Testis (tissue), 3 donors: ENCODE measurements around the gene ZBTB7C. TPM values are rescaled to one million over a fixed set of nuclear protein-coding genes. Genes with fewer than 3 reads are reported as not detected.

Source experiments
- DNase-seq: peaks from one replicate; pipeline ENCODE4 v3.0.0-alpha.2; 2019
- H3K27ac ChIP-seq, 2 donors: fragments of 200-600 bp; sonication (generic); one replicate each; pipeline ENCODE4 v1.5.1; 2019
- H3K27me3 ChIP-seq: fragments of 200-600 bp; sonication (generic); one replicate; pipeline ENCODE4 v1.5.1; 2019
- H3K36me3 ChIP-seq: fragments of 200-600 bp; sonication (generic); one replicate; pipeline ENCODE4 v1.5.1; 2017; ENCODE audit warnings: low read depth; ENCODE audit errors: missing control alignments
- H3K4me1 ChIP-seq: fragments of 200-600 bp; sonication (generic); one replicate; pipeline ENCODE4 v1.5.1; 2019
- H3K4me3 ChIP-seq, 2 donors: fragments of 200-600 bp; sonication (generic); one replicate each; pipeline ENCODE4 v1.5.1; 2017 to 2019
- H3K9me3 ChIP-seq: fragments of 200-600 bp; sonication (generic); one replicate; pipeline ENCODE4 v1.5.1; 2017
- CTCF ChIP-seq, 3 experiments: fragments of 450-650 bp in 2 of 3; fragments of 200-600 bp in 1 of 3; sonication (generic) in 1 of 3; IDR thresholded peaks; one replicate each; pipeline ENCODE4 v1.5.1; 2016 to 2019; ENCODE audit warnings: antibody characterized with exemption in 3 of 3, mild to moderate bottlenecking in 2 of 3, moderate library complexity in 1 of 3
- POLR2A ChIP-seq: fragments of 450-650 bp; IDR thresholded peaks from one replicate; pipeline ENCODE4 v1.6.1; 2017; ENCODE audit warnings: antibody characterized with exemption, mild to moderate bottlenecking, moderate library complexity
- WGBS, 2 donors: methylation state at CpG; one replicate each; pipeline ENCODE4 v1.1.5; 2018; 5-methylcytosine and 5-hydroxymethylcytosine counted together
- intact Hi-C: fragments of 100-400 bp; cut with DNase I; formaldehyde crosslinking; loops from one replicate; pipeline ENCODE4 v1.15.1; 2023; ENCODE audit warnings: low total_unique reads
- polyA plus RNA-seq: library from polyadenylated mRNA; stranded (reverse); fragments of 350-450 nt; fragmentation: Illumina TruSeq; extraction: RNeasy Lipid Tissue Mini Kit (QIAGEN cat#74804); gene quantifications from one replicate; pipeline ENCODE4 v1.2.3, GENCODE V29; 2014; ENCODE audit warnings: low read depth, low replicate concordance; ENCODE audit not compliant: insufficient read depth
- total RNA-seq, 2 donors: library from RNA; depleted of rRNA; stranded (reverse); fragments of >200 nt; gene quantifications; one replicate each; pipeline ENCODE4 v1.2.3, GENCODE V29; 2016

Gene ZBTB7C
- total and polyA plus RNA-seq, 3 donors from 2014 or later, result 14.1 to 65.4 (median 42.4) TPM

DNA sequence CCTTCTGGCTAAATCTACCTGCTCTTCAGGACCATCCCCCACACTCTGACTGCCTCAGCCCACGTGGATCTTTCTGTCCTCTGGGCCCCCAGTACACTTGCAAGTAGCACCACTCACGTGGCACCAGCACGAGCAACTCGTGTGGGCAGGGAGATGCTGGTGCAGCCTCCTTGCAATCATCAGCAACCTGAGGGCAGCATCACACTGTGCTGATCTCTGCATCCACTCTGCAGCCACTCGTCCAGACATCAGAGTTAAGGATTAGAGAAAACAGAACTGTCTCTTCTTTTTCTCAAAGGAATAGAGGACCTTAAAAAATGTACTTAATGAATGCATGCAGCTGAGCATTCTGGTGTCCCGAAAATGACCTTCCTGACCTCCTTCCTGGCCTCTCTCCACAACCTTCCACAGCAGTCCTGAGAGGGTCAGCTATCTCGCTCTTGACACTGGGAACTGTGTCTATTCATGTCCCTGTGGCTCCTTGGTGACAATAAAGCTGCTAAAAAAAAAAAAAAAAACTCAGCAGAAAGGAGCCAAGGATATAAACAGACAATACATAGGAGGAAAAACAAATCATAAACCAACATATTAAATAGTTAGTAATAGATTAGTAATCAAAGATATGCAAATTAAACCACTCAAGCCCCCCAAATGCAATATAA, 145.9 kb downstream of the ZBTB7C start:
- no peak for TF ChIP-seq CTCF (IDR thresholded peaks at IDR 0.05)
- TF ChIP-seq POLR2A, result no peak
- Histone ChIP-seq H3K4me3 (no peak overlapping the region), H3K27ac (no peak overlapping the region), H3K27me3 (no peaks in the 10 kb centered on the region), H3K9me3 (no peaks in the 10 kb centered on the region), H3K4me1 (no peaks in the 10 kb centered on the region), H3K36me3 (no peaks in the 10 kb centered on the region)
- WGBS, 2 donors, result 59 to 66% methylated on average over 7 of the region's 7 CpGs
- intact Hi-C loops, result no loop called here
- no peak for DNase-seq

DNA sequence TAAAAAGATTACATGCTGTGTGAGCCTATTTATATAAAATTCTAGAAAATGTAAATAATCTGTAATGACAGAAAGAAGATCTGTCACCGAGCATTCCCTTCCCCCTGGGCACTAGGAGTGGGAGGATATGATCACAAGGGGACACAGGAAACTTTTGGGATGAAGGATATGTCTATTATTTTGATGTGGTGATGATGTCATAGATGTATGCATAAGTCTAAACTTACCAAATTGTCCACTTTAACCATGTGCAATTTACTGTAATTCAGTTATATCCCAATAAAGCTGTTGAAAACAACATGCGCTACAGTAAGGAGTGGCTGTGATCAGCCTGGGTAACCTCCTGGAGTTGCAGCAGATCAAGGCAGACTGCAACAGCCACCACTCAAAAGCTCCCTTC, 148.9 kb downstream of the ZBTB7C start:
- no peaks in the 10 kb centered on the region for H3K36me3 ChIP-seq
- H3K4me1 ChIP-seq, result no peaks in the 10 kb centered on the region
- no peak overlapping the region for H3K27ac ChIP-seq
- no peak for DNase-seq
- intact Hi-C loops, result no loop called here
- H3K4me3 ChIP-seq, result no peak overlapping the region
- WGBS, 2 donors, result 89 to 91% methylated on average over 2 of the region's 2 CpGs
- H3K27me3 ChIP-seq, result no peaks in the 10 kb centered on the region
- no peaks in the 10 kb centered on the region for H3K9me3 ChIP-seq
- TF ChIP-seq CTCF (IDR thresholded peaks at IDR 0.05), result no peak
- TF ChIP-seq POLR2A, result no peak

GRCh38 chr18:48256848-48257247, 152.3 kb downstream of the ZBTB7C start:
- Histone ChIP-seq H3K4me3 (no peak overlapping the region), H3K9me3 (no peaks in the 10 kb centered on the region), H3K4me1 (no peaks in the 10 kb centered on the region), H3K36me3 (no peaks in the 10 kb centered on the region), H3K27me3 (no peaks in the 10 kb centered on the region), H3K27ac (no peak overlapping the region)
- intact Hi-C loops, result no loop called here
- TF ChIP-seq CTCF (IDR thresholded peaks at IDR 0.05) (no peak), POLR2A (no peak)
- DNase-seq, result no peak

DNA sequence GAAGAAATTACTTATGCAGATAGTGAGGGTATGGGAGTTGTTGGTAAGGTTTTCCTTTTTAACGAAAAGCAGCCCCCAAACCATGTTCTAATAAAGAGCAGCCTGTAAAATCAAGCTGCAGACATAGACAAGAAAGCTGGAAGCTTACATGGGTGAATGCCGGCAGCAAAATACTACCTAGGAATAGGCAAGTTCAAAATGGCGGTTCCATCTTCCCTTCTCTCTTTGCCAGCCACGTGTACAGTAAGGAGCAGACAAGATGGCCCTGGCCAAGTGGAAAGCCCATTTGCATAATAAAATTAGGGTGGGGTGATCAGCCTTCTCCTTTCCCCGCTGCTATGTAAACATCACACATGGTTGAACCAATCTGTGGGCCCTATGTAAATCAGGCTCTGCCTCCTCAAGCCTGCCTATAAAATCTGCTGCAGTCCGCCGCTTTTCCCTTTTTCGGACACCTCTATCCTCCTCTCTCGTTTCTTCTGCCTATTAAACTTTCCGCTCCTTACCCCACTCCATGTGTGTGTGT, 155.0 kb downstream of the ZBTB7C start:
- 73 to 78% methylated on average over 10 of the region's 10 CpGs for WGBS, 2 donors
- Histone ChIP-seq H3K36me3 (no peaks in the 10 kb centered on the region), H3K4me1 (no peaks in the 10 kb centered on the region), H3K27me3 (no peaks in the 10 kb centered on the region), H3K27ac (no peak overlapping the region), H3K9me3 (no peaks in the 10 kb centered on the region), H3K4me3 (no peak overlapping the region)
- intact Hi-C loops, result no loop called here
- peak; percentile 20 for DNase-seq
- TF ChIP-seq POLR2A (no peak), CTCF (IDR thresholded peaks at IDR 0.05) (no peak)

- DNase-seq, result no peak
- intact Hi-C loops, result no loop called here
- WGBS, 2 donors, result 92 to 97% methylated on average over 3 of the region's 3 CpGs
These were observed 156.7 kb downstream of the ZBTB7C start for GRCh38 chr18:48252525-48252924.

More at GRCh38 chr18:48252525-48252924, 156.7 kb downstream of the ZBTB7C start:
- no peak overlapping the region for H3K27ac ChIP-seq
- no peaks in the 10 kb centered on the region for H3K9me3 ChIP-seq
- no peaks in the 10 kb centered on the region for H3K4me1 ChIP-seq
- H3K27me3 ChIP-seq, result no peaks in the 10 kb centered on the region
- no peak overlapping the region for H3K4me3 ChIP-seq
- no peak for TF ChIP-seq POLR2A
- no peak for TF ChIP-seq CTCF (IDR thresholded peaks at IDR 0.05)
- no peaks in the 10 kb centered on the region for H3K36me3 ChIP-seq
